Cardiac muscle cell (in vitro differentiated cells and primary cell): ENCODE data around the gene REV3L. TPM values are rescaled to one million over a fixed set of nuclear protein-coding genes. Genes with fewer than 3 reads are reported as not detected.

Experiments used
- DNase-seq, 2 donors: peaks; one replicate each; pipeline versions ENCODE4 v3.0.0 to v3.0.0-alpha.2; 2010 to 2017; ENCODE audit warnings: low read depth in 1 of 2, low spot score in 1 of 2
- H3K27ac ChIP-seq: fragments of 200-600 bp; sonication (generic); 2 replicates; pipeline ENCODE4 v1.5.1; 2016
- H3K27me3 ChIP-seq: fragments of 200-600 bp; sonication (generic); 2 replicates; pipeline ENCODE4 v1.6.0; 2016; ENCODE audit warnings: control low read depth
- H3K36me3 ChIP-seq: fragments of 200-600 bp; sonication (generic); 2 replicates; pipeline ENCODE4 v1.5.1; 2016; ENCODE audit warnings: control low read depth
- H3K4me1 ChIP-seq: fragments of 200-600 bp; sonication (generic); 2 replicates; pipeline ENCODE4 v1.8.1; 2017; ENCODE audit warnings: low read depth, mild to moderate bottlenecking, mixed run types
- H3K4me3 ChIP-seq: fragments of 200-600 bp; sonication (generic); 2 replicates; pipeline ENCODE4 v1.5.1; 2016; ENCODE audit warnings: mild to moderate bottlenecking
- H3K9me3 ChIP-seq: fragments of 200-600 bp; sonication (generic); 2 replicates; pipeline ENCODE4 v1.5.1; 2017; ENCODE audit warnings: low read depth, mild to moderate bottlenecking, control low read depth
- CTCF ChIP-seq: IDR thresholded peaks from 2 replicates; pipeline ENCODE4 v1.5.1; 2012; ENCODE audit warnings: low read depth, mild to moderate bottlenecking, low read length
- polyA plus RNA-seq: library from polyadenylated mRNA; unstranded; fragments of >200 nt; fragmentation: Nextera tagmentation; extraction: Ambion mirVana; gene quantifications from 2 replicates; pipeline ENCODE4 v1.2.1, GENCODE V29; 2016
- total RNA-seq: library from RNA; depleted of rRNA; stranded (reverse); fragments of >200 nt; gene quantifications from 2 replicates; pipeline ENCODE4 v1.2.3, GENCODE V29; 2016

Gene REV3L
- total and polyA plus RNA-seq, 2 experiments from 2014 or later, result 18.1 to 23.3 TPM

GRCh38 chr6:111354758-111355555, 128.1 kb downstream of the REV3L start:
- H3K4me1 ChIP-seq, result peaks cover 20% of the 10 kb centered on the region
- H3K27ac ChIP-seq, result peak overlapping the region; percentile 61
- peaks cover 23% of the 10 kb centered on the region for H3K36me3 ChIP-seq
- H3K4me3 ChIP-seq, result no peak overlapping the region
- no peaks in the 10 kb centered on the region for H3K27me3 ChIP-seq
- DNase-seq, result no peak
- H3K9me3 ChIP-seq, result no peaks in the 10 kb centered on the region
- TF ChIP-seq CTCF, result no peak

- no peaks in the 10 kb centered on the region for H3K27me3 ChIP-seq
- peaks cover 28% of the 10 kb centered on the region for H3K36me3 ChIP-seq
- peak overlapping the region; percentile 61 for H3K27ac ChIP-seq
- H3K4me1 ChIP-seq, result peaks cover 20% of the 10 kb centered on the region
- no peak overlapping the region for H3K4me3 ChIP-seq
- no peaks in the 10 kb centered on the region for H3K9me3 ChIP-seq
- peak in 1 of 2 donors; percentile 40 for DNase-seq
- no peak for TF ChIP-seq CTCF
Observed at GRCh38 chr6:111353912-111354462, 129.0 kb downstream of the REV3L start.

- TF ChIP-seq CTCF, result no peak
- peaks cover 42% of the 10 kb centered on the region for H3K36me3 ChIP-seq
Observed at GRCh38 chr6:111347589-111347988, 135.4 kb downstream of the REV3L start.

GRCh38 chr6:111342913-111343312, 140.1 kb downstream of the REV3L start:
- H3K4me1 ChIP-seq, result peaks cover 3% of the 10 kb centered on the region
- peak in 1 of 2 donors; percentile 46 for DNase-seq
- no peaks in the 10 kb centered on the region for H3K9me3 ChIP-seq
- no peaks in the 10 kb centered on the region for H3K27me3 ChIP-seq
- no peak overlapping the region for H3K27ac ChIP-seq
- no peak overlapping the region for H3K4me3 ChIP-seq
- peaks cover 17% of the 10 kb centered on the region for H3K36me3 ChIP-seq
- no peak for TF ChIP-seq CTCF

More at GRCh38 chr6:111347589-111347988, 135.4 kb downstream of the REV3L start:
- Histone ChIP-seq H3K27me3 (no peaks in the 10 kb centered on the region), H3K9me3 (no peaks in the 10 kb centered on the region), H3K4me3 (no peak overlapping the region), H3K27ac (no peak overlapping the region), H3K4me1 (no peaks in the 10 kb centered on the region)
- no peak for DNase-seq

GRCh38 chr6:111339294-111339693, 143.7 kb downstream of the REV3L start:
- Histone ChIP-seq H3K27ac (no peak overlapping the region), H3K36me3 (peaks cover 12% of the 10 kb centered on the region), H3K4me1 (peaks cover 17% of the 10 kb centered on the region), H3K4me3 (no peak overlapping the region), H3K27me3 (no peaks in the 10 kb centered on the region), H3K9me3 (no peaks in the 10 kb centered on the region)
- TF ChIP-seq CTCF, result no peak
- no peak for DNase-seq
